ENCODE results near the gene C7. TPM values are rescaled to one million over a fixed set of nuclear protein-coding genes. Genes with fewer than 3 reads are reported as not detected.
"Not testable (repeated sequence)": the region's sequence is repeated elsewhere in the genome, so short reads cannot be mapped to it uniquely, and the experiment has no call there.

C7 gene
- total and polyA plus RNA-seq, 2 experiments from 2014 or later, result 5.3 to 43.5 TPM

DNA sequence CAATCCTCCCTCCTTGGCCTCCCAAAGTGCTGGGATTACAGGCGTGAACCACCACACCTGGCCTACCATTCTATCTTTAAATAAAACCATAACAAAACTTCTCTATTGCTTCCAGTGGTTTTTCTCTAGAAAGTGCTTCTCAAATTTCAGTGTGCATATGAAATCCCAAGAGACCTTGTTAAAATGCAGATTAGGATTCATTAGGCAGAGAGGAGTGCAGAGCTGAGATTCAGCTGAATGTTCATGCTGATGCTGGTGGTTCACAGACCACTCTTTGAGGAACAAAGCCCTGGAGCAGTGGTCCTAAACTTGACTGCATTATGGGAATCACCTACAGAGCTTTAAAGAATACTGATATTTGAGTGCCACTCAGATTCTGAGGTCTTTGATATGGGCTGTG is 39.9 kb upstream of the C7 start:
- H4K20me1 ChIP-seq (ENCODE audit: insufficient read depth, poor library complexity, severe bottlenecking), result no peaks in the 10 kb centered on the region
- 76% methylated on average over 1 of the region's 1 CpG for WGBS (ENCODE audit: low lambda C conversion rate, missing lambda C conversion rate)
- no peak for TF ChIP-seq EZH2 (IDR thresholded peaks at IDR 0.05; ENCODE audit: borderline replicate concordance)
- TF ChIP-seq EZH2phosphoT487 (IDR thresholded peaks at IDR 0.05; ENCODE audit: low read depth, severe bottlenecking, unreplicated experiment), result no peak
- no peak for TF ChIP-seq CTCF (IDR thresholded peaks at IDR 0.05; ENCODE audit: poor library complexity)
- H3K9me3 ChIP-seq (ENCODE audit: low read depth), result no peaks in the 10 kb centered on the region
- H3K36me3 ChIP-seq (replicated peaks; ENCODE audit: insufficient read depth, low read depth), result no peaks in the 10 kb centered on the region
- H3K79me2 ChIP-seq, result no peaks in the 10 kb centered on the region
- H3K9me2 ChIP-seq (replicated peaks; ENCODE audit: insufficient read depth), result no peaks in the 10 kb centered on the region
- no peak overlapping the region for H2AFZ ChIP-seq
- no peak overlapping the region for H3K4me3 ChIP-seq
- no peak overlapping the region for H3K4me2 ChIP-seq
- no peaks in the 10 kb centered on the region for H3K27me3 ChIP-seq
- DNase-seq (ENCODE audit: low spot score), result no peak
- H3K4me1 ChIP-seq (ENCODE audit: insufficient read depth), result no peaks in the 10 kb centered on the region
- H3K27ac ChIP-seq, result no peak overlapping the region

DNA sequence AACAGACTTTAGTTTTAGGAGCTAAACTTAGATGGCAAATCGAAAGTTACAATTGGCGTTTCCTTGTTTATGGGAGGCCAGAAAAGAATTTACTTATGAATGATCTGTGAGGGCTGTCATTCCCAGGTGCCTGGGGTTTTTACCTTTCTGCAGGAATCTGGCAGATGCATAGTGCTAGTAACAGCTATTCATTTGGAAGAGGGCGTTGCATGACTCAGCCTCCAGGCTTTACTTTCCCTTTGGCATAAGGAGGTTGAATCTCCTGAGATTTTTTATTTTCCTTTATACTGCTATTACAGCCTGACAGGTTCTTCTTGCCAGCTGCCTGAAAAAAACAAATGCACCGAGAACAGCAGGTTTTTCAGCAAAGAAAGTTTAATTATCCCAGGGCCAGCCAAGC is 38.1 kb upstream of the C7 start:
- Histone ChIP-seq H3K27ac (no peak overlapping the region), H3K36me3 (replicated peaks; ENCODE audit: insufficient read depth, low read depth) (no peaks in the 10 kb centered on the region), H3K4me2 (no peak overlapping the region), H3K4me3 (no peak overlapping the region), H3K4me1 (ENCODE audit: insufficient read depth) (no peaks in the 10 kb centered on the region), H3K9me2 (replicated peaks; ENCODE audit: insufficient read depth) (no peaks in the 10 kb centered on the region), H3K27me3 (no peaks in the 10 kb centered on the region), H3K79me2 (no peaks in the 10 kb centered on the region), H4K20me1 (ENCODE audit: insufficient read depth, poor library complexity, severe bottlenecking) (no peaks in the 10 kb centered on the region), H3K9me3 (ENCODE audit: low read depth) (no peaks in the 10 kb centered on the region), H2AFZ (no peak overlapping the region)
- WGBS (ENCODE audit: low lambda C conversion rate, missing lambda C conversion rate), result 77% methylated on average over 4 of the region's 4 CpGs
- TF ChIP-seq EZH2 (IDR thresholded peaks at IDR 0.05; ENCODE audit: borderline replicate concordance), result no peak
- TF ChIP-seq CTCF (IDR thresholded peaks at IDR 0.05; ENCODE audit: poor library complexity), result no peak
- no peak for TF ChIP-seq EZH2phosphoT487 (IDR thresholded peaks at IDR 0.05; ENCODE audit: low read depth, severe bottlenecking, unreplicated experiment)
- DNase-seq (ENCODE audit: low spot score), result no peak

DNA sequence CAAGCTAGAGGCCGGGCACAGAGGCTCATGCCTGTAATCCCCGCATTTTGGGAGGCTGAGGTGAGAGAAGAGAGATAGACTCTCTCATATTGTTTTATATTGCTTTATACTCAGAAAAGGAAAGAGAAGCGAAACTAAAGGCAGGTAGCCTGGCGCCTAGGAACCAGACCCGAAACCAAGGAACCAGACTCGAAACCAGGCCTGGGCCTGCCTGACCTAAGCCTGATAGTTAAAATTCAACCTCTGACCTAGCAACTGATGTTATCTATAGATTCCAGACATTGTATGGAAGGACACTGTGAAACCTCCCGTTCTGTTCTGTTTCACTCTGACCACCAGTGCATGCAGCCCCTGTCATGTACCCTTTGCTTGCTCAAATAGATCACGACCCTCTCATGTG is 37.0 kb upstream of the C7 start:
- H3K4me1 ChIP-seq (ENCODE audit: insufficient read depth); H3K9me2 ChIP-seq (replicated peaks; ENCODE audit: insufficient read depth); H3K79me2 ChIP-seq; H3K27ac ChIP-seq; H3K4me3 ChIP-seq; H4K20me1 ChIP-seq (ENCODE audit: insufficient read depth, poor library complexity, severe bottlenecking); H3K4me2 ChIP-seq; H3K36me3 ChIP-seq (replicated peaks; ENCODE audit: insufficient read depth, low read depth); DNase-seq (ENCODE audit: low spot score); H3K27me3 ChIP-seq; H2AFZ ChIP-seq; H3K9me3 ChIP-seq (ENCODE audit: low read depth): not testable (repeated sequence)
- WGBS (ENCODE audit: low lambda C conversion rate, missing lambda C conversion rate), result 90% methylated on average over 8 of the region's 8 CpGs

DNA sequence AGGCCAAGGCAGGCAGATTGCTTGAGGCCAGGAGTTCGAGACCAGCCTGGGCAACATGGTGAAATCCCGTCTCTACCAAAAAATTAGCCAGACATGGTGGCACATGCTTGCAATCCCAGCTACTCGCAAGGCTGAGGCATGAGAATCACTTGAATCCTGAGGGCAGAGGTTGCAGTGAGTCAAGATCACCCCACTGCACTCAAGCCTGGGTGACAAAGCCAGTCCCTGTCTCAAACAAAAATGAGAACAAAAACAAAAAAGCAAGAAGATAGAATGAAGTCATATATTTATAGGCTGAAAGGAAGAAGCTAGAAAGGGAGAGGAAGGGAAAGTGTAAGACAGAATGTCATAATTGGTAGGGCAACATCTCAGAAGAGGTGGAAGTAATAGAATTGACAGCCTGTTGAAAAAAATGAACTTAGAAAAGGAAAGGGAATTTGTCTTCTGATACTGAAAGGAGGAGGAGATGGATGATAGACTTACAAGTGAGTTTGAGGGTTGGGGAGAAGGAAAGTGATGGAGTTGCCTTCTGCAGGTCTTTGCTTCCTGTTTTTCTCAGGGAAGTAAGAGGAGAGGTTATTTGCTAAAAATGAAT is 35.9 kb upstream of the C7 start:
- no peak for DNase-seq (ENCODE audit: low spot score)
- Histone ChIP-seq H3K79me2 (no peaks in the 10 kb centered on the region), H3K9me3 (ENCODE audit: low read depth) (no peaks in the 10 kb centered on the region), H3K27ac (no peak overlapping the region), H3K4me3 (no peak overlapping the region), H3K4me2 (no peak overlapping the region), H3K4me1 (ENCODE audit: insufficient read depth) (no peaks in the 10 kb centered on the region), H2AFZ (no peak overlapping the region), H3K36me3 (replicated peaks; ENCODE audit: insufficient read depth, low read depth) (no peaks in the 10 kb centered on the region), H4K20me1 (ENCODE audit: insufficient read depth, poor library complexity, severe bottlenecking) (no peaks in the 10 kb centered on the region), H3K9me2 (replicated peaks; ENCODE audit: insufficient read depth) (no peaks in the 10 kb centered on the region), H3K27me3 (no peaks in the 10 kb centered on the region)
- 95% methylated on average over 3 of the region's 3 CpGs for WGBS (ENCODE audit: low lambda C conversion rate, missing lambda C conversion rate)
- TF ChIP-seq EZH2phosphoT487 (IDR thresholded peaks at IDR 0.05; ENCODE audit: low read depth, severe bottlenecking, unreplicated experiment) (no peak), EZH2 (IDR thresholded peaks at IDR 0.05; ENCODE audit: borderline replicate concordance) (no peak), CTCF (IDR thresholded peaks at IDR 0.05; ENCODE audit: poor library complexity) (no peak)
